OCI-LY3 (cell line): ENCODE measurements around the gene SIK3.
"Not testable (repeated sequence)": the region's sequence is repeated elsewhere in the genome, so short reads cannot be mapped to it uniquely, and the experiment has no call there.

Experiments
- H2AFZ ChIP-seq: fragments of 200-600, 300-600 bp; shearing (Covaris generic); 2 replicates; pipeline ENCODE4 v1.6.0; 2014; ENCODE audit warnings: antibody characterized with exemption, low read depth, low read length
- H3K27ac ChIP-seq: fragments of 200-600, 300-600 bp; sonication (generic); 2 replicates; pipeline ENCODE4 v1.5.1; 2014; ENCODE audit warnings: mild to moderate bottlenecking, low read length, moderate library complexity, mixed read lengths
- H3K27me3 ChIP-seq: fragments of 200-600, 300-600 bp; sonication (generic); 2 replicates; pipeline ENCODE4 v1.6.1; 2014; ENCODE audit warnings: low read depth, low read length, mixed read lengths
- H3K36me3 ChIP-seq: fragments of 200-600, 300-600 bp; sonication (generic); replicated peaks from 2 replicates; pipeline ENCODE3; 2014; ENCODE audit warnings: low read depth, low read length, mixed read lengths
- H3K4me1 ChIP-seq: fragments of 300-600, 200-600 bp; sonication (generic); 2 replicates; pipeline ENCODE4 v1.6.1; 2014; ENCODE audit warnings: low read length, mixed read lengths
- H3K4me2 ChIP-seq: fragments of 200-600, 300-600 bp; sonication (generic); 2 replicates; pipeline ENCODE4 v1.6.1; 2014; ENCODE audit warnings: low read length, mixed read lengths
- H3K4me3 ChIP-seq: fragments of 300-600, 200-600 bp; sonication (generic); 2 replicates; pipeline ENCODE4 v1.5.1; 2014; ENCODE audit warnings: antibody characterized with exemption, mild to moderate bottlenecking, low read length, moderate library complexity
- H3K79me2 ChIP-seq: fragments of 300-600, 200-600 bp; shearing (Covaris generic); 2 replicates; pipeline ENCODE4 v1.6.1; 2014; ENCODE audit warnings: mild to moderate bottlenecking, low read length, mixed read lengths
- H3K9ac ChIP-seq: fragments of 300-600, 200-600 bp; shearing (Covaris generic); 2 replicates; pipeline ENCODE4 v1.6.0; 2014; ENCODE audit warnings: mild to moderate bottlenecking, low read length, moderate library complexity
- H3K9me3 ChIP-seq: fragments of 200-600, 300-600 bp; shearing (Covaris generic); 2 replicates; pipeline ENCODE4 v1.6.1; 2014; ENCODE audit warnings: low read length, mixed read lengths; ENCODE audit not compliant: insufficient read depth
- H4K20me1 ChIP-seq: fragments of 200-600, 300-600 bp; sonication (generic); 2 replicates; pipeline ENCODE4 v1.6.1; 2016; ENCODE audit warnings: low read length, mixed read lengths; ENCODE audit not compliant: insufficient read depth
- CTCF ChIP-seq: fragments of 200-600, 300-600 bp; sonication (generic); IDR thresholded peaks from 2 replicates; pipeline ENCODE4 v1.5.1; 2014; ENCODE audit warnings: antibody characterized with exemption, low read length, low read depth
- EZH2phosphoT487 ChIP-seq: fragments of 200-600 bp; shearing (Covaris generic); IDR thresholded peaks from 2 replicates; pipeline ENCODE4 v1.6.1; 2018; ENCODE audit warnings: antibody characterized with exemption, mixed run types, low read depth

The SIK3 gene

GRCh38 chr11:117134431-117134830 is 36.2 kb upstream of the SIK3 start:
- H2AFZ ChIP-seq, result no peak overlapping the region
- H3K4me3 ChIP-seq, result no peak overlapping the region
- H3K27ac ChIP-seq, result no peak overlapping the region
- H4K20me1 ChIP-seq, result no peaks in the 10 kb centered on the region
- H3K4me1 ChIP-seq, result no peaks in the 10 kb centered on the region
- no peak for TF ChIP-seq CTCF
- no peaks in the 10 kb centered on the region for H3K27me3 ChIP-seq
- H3K79me2 ChIP-seq, result no peaks in the 10 kb centered on the region
- no peaks in the 10 kb centered on the region for H3K9me3 ChIP-seq
- no peak overlapping the region for H3K9ac ChIP-seq
- H3K4me2 ChIP-seq, result no peak overlapping the region
- H3K36me3 ChIP-seq, result no peaks in the 10 kb centered on the region

GRCh38 chr11:117130879-117131278 is 32.7 kb upstream of the SIK3 start:
- no peak for TF ChIP-seq CTCF
- no peak for TF ChIP-seq EZH2phosphoT487
- no peaks in the 10 kb centered on the region for H3K9me3 ChIP-seq
- no peak overlapping the region for H3K4me3 ChIP-seq
- H4K20me1 ChIP-seq, result no peaks in the 10 kb centered on the region
- no peak overlapping the region for H3K9ac ChIP-seq
- H2AFZ ChIP-seq, result no peak overlapping the region
- H3K27me3 ChIP-seq, result no peaks in the 10 kb centered on the region
- no peaks in the 10 kb centered on the region for H3K36me3 ChIP-seq
- H3K4me1 ChIP-seq, result no peaks in the 10 kb centered on the region
- no peaks in the 10 kb centered on the region for H3K79me2 ChIP-seq
- no peak overlapping the region for H3K27ac ChIP-seq
- H3K4me2 ChIP-seq, result no peak overlapping the region

- H3K4me1 ChIP-seq, H3K27me3 ChIP-seq, H3K9me3 ChIP-seq, H3K4me3 ChIP-seq, H3K27ac ChIP-seq, H3K79me2 ChIP-seq, H3K9ac ChIP-seq, H4K20me1 ChIP-seq, H3K4me2 ChIP-seq, H2AFZ ChIP-seq, H3K36me3 ChIP-seq: not testable (repeated sequence)
Measured at GRCh38 chr11:117130396-117130795, 32.2 kb upstream of the SIK3 start.

GRCh38 chr11:117128289-117128688 is 30.1 kb upstream of the SIK3 start:
- Histone ChIP-seq H3K27ac (no peak overlapping the region), H3K4me3 (no peak overlapping the region), H3K27me3 (0 out of 2 replicates have a peak, but pooled peaks cover under 1% of the 10 kb centered on the region), H4K20me1 (no peaks in the 10 kb centered on the region), H3K9me3 (no peaks in the 10 kb centered on the region), H2AFZ (no peak overlapping the region), H3K4me2 (no peak overlapping the region), H3K36me3 (no peaks in the 10 kb centered on the region), H3K4me1 (no peaks in the 10 kb centered on the region), H3K9ac (no peak overlapping the region), H3K79me2 (no peaks in the 10 kb centered on the region)
- TF ChIP-seq EZH2phosphoT487 (no peak), CTCF (no peak)
